Measurements from ENCODE around the gene MYO1D.
"Not testable (repeated sequence)": the region's sequence is repeated elsewhere in the genome, so short reads cannot be mapped to it uniquely, and the experiment has no call there.

The MYO1D gene

DNA sequence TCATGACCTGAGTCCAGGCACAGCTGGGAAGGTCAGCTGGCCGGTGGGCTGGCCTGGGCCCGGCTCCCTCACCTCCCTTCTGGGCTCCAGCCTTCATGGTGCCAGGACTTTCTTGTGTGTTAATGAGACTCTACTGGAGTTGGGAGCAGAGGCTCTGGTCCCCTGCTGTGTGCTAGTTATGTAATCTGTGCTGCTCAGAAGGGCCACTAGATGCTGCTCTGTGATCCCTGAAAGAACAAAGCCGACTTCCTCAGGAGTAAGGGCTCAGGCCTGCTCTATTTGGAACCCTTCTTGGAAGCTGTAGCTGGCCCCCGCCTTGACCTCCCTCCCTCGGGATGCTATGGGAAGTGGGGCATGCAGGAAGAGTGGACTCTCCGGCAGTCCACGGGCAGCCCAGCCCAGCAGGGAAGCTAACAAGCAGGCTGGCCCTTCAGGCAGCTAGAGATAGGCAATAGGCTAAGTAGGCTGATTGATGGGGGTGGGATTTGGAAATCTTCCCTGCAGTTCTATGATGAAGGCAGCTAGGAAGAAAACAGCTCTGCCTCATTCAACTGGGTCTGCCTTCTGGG is 393.4 kb downstream of the MYO1D start:
- peak; percentile 90 for DNase-seq

DNA sequence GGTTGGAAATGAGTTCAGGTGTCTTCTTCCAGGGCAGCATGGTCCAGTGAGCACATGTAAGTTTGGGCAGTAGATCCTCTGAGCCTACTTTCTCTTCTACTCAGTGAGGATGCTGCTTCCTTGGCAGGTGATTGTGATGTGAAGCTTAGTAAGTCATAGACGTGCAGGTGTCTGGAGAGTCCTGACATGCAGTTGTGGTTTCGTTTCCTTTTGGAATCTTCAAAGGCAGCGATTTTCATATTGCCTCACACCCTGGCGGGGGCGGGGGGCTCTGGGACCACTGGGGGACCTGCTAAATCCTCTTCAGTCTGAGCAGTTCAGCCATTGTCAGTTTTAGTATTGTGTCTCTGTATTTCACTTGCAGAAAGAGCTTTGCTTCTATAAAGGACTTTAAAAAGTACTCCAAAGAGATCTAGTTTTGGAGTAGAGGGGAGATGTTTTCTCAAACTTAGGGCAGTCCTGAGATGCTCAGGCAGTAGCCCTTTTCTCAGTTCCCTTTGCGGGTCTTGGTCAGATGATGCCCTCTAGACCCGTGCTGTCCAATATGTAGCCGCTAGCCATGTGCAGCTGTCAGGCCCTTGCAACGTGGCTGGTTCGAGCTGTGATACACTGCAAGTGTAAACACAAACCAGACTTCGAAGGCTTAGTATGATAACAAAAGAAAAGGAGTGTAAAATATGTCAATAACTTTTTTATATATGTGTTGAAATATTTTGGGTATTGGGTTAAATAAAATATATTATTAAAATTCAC is 394.2 kb downstream of the MYO1D start:
- DNase-seq = no peak

DNA sequence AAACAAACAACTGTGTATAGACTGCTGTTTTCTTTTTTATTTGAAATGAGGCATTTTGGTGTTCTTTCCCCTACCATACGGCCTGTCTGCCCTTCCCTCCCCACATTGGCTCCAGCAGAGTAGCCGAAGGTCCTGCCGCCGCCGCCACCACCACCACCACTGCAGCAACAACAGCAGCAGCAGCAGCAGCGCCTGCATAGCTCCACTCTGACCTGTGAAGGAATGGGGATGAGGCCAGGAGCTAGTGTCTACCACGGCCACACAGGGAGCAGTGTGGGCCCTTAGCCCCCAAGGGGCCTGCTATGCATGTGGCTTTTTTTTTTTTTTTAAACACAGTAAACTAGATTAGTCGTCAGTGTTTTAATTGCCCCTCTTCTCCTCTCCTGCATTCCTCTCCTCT is 395.7 kb downstream of the MYO1D start:
- DNase-seq = no peak

DNA sequence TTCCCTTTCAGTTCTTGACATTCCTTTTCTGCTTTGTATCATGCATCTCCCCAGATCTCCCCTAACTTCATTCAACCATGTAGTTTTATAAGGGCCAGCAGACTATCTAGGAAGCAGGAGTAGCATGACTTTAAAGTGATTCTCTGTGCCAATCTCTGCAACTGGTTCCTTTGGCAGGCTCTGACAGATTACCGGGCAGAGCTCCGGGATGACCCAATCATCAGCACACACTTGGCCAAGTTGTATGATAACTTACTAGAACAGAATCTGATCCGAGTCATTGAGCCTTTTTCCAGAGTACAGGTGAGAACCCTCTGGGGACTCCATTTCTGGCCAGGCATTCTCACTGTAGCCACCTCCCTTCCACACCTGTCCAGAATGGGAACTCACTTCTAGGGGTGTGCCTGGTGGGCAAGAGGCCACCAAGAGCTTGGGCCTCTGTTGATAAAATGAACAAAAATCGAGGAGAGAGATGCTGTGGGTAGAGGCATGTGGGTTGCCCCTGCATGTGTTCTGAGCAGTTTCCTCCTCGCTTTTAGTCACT is 397.8 kb downstream of the MYO1D start:
- no peak for DNase-seq

DNA sequence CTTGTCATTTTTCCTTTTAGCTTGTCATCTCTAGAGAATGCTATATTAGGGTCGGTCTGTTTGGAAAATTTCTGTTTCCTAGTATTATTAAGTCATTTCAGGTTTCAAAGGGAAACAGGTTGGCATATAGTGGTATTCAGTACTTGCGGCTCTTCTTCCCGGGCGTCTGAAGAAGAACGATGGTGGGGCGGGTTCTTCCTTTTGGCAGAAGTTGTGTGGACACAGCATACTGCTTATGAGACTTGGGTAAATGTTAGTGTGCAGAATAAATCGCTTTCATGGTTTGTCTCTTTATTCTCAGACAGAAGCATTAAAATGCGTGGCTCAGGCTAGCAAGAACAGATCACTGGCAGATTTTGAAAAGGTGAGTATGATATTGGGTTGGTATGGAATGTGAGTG is 399.7 kb downstream of the MYO1D start:
- DNase-seq = no peak

DNA sequence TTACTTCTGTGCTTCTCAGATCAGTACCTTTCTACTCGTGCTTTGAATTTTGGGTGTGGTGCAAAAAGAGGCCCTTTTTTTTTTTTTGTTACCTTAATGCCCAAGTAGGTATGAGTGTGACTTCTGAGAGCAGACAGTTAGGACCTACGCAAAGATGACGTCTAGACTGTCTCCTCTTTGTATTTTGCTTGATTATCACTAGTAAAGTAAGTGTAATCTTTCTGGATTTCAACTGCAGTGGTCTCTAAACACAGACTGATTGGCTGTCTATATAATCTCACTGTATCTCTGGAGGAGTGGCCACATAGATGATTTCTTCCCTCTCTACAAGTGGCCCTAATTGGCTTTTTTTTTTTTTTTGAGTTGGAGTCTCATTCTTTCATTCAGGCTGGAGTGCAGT is 401.7 kb downstream of the MYO1D start:
- no peak for DNase-seq

DNA sequence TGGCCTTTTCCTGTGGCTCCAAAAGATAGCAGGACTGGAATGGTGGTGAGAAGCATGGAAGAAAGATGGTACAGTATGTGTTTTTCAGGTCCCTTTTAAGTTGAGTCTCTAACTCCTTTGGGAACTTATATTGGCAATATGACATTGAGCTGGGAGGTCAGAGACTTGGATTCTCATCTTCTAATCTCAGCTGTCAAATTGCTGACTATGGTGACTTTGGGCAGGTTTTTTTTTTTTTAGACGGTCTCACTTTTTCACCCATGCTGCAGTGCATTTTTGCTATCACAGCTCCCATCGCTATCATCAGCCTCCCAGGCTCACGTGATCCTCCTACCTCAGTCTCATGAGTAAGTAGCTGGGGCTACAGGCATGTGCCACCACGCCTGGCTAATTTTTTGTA is 405.3 kb downstream of the MYO1D start:
- DNase-seq = no peak

DNA sequence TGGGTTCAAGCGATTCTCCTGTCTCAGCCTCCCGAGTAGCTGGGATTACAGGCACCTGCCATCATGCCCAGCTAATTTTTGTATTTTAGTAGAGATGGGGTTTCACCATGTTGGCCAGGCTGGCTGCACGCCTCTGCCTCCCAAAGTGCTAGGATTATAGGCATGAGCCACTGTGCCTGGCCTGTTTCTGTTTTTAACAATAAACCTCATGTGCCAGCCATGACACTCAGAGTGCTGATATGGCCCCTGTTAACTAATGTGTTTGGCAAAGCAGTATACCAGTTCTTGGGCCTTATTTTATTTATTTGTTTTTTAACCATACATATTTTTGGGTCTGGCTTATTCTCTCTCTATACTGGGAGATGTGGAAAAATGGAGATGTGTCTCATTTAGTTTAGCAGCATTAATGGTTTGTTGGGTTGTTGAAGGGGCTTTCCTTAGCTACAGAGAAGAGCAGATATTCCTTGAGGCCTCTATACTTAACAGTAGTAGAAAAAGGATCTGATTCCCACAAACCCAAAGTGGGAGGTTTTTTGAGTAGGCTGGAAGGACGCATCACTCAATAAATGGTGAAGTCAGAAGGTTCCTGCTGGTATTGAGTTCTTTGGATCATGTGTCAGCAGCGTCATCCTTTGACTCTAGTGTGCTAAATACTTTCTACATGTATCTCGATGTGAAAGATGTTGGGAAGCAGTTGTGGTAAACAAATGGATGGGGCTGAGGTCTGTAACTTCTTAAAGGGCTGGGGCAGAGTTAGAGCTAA is 406.3 kb downstream of the MYO1D start:
- no peak for DNase-seq

DNA sequence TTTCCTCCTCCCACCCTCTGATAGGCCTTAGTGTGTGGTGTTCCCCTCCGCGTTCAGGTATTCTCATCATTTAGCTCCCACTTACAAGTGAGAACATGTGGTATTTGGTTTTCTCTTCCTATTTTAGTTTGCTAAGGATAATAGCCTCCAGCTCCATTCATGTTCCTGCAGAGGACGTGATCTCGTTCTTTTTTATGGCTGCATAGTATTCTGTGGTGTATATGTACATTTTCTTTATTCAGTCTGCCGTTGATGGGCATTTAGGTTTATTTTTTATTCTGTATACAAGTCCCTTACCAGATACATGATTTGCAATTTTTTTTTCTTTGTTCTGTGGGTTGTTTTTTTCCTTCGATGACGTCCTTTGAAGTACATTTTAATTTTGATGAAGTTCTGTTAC is 409.0 kb downstream of the MYO1D start:
- DNase-seq = no peak

DNA sequence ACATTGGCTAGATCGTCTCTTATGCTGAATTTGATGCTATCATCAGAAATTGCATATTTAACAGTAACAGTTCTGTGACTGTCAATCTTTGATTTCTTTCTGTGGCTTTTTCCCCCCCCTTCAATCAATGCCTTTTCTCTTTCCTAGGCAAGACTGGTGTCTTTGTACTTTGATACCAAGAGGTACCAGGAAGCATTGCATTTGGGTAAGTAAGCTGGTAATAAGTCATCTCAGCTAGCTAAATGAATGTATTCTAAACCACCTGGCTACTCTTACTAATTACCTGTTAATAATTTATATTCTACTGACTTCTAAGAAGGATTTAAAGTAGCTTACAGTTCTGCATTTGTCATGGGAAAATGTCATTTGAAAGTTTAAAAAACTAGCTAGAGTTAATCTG is 412.6 kb downstream of the MYO1D start:
- no peak for DNase-seq

DNA sequence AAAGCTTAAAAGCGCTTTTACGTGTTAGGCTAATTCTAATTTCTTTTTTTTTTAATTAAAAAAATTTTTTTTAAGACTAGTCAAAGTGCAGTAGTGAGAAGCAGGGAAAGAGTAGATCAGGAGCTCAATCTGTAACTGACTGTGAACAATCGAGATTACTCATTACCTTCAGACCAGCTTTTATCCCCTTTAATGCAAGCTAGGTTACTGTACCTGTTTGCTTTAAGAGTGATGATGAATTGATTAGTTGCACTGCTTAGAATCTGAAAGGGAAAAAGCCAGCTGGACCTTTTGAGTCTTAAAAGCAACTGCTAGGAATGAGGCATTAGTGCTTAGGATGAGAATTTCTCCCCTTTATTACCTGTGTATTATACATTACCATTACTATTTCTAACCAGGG is 413.6 kb downstream of the MYO1D start:
- DNase-seq = no peak

DNA sequence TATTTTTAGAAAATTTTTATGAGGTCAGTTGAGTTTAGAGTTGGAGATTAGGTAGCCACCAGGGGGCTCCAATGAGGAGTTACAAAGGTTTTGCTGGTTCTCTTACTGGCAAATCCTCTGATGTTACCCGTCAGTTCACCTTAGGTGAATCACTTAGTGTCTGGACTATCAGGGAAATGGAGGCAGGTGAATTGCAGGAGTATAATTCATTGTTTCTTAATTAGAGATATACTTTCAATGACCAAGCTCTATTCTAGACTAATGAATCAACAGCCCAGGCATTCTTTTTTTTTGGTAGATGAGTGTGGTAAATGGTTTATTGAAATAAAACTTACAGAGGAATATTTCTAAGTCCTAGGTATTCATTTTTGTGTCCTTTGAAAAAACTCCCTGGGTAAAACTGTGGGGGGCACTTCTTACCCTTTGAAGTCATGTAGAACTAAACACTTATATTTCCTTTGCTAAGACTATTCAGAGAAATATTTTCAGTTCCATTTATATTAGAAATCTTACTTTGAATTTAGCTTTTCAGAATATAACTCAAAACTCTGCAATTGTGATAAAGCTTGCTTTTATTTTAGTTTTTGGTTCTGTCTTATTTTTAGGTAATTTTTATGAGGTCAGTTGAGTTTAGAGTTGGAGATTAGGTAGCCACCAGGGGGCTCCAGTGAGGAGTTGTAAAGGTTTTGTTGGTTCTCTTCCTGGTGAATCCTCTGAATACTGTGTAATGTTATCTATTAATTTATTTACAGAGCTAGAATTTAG is 414.9 kb downstream of the MYO1D start:
- DNase-seq = peak; percentile 81

DNA sequence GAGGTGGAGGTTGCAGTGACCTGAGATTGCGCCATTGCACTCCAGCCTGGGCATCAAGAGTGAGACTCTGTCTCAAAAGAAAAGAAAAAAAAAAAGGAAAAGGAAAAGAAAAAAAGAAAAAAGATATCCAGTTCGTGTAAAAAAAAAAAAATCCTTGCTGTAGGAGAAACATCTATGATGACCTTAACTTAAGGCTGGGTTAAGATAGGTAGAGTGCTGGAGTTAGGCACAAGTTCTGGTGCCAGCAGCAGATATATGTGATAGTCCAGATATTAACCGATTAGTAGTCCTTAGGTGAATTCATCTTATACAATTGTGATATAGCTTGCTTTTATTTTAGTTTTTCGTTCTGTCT is 415.4 kb downstream of the MYO1D start:
- no peak for DNase-seq

DNA sequence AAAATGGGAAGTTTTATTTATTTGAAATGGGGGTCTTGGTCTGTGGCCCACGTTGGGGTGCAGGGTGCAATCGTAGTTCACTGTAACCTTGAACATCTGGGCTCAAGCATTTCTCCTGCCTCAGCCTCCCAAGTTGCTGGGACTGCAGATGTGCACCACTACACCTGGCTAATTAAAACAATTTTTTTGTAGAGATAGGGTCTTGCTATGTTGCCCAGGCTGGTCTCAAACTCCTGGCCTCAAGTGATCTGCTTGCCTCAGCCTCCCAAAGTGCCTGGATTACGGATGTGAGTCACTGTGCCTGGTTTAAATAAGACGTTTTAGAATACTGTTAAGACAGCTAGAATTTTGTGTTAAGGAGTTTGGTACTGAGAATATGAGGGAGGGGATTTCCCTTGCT is 416.9 kb downstream of the MYO1D start:
- no peak for DNase-seq

DNA sequence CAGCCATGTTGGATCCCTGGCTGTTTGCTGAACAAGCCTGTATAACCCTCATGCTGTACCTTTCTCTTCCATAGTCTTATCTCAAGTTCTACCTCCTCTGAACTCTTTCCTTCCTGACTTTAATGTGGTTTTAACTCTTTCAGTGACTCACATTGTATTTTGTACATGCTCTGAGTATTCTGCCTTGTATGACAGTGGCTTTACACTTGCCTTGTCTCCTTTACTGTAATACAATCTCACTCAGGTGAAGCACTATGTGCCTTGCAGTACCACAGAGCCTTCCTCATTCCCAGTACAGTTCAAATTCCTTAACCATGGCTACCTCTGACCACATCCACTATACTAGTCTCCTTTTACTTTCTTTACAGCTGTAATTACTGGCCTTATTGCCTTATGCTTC is 418.6 kb downstream of the MYO1D start:
- no peak for DNase-seq

DNA sequence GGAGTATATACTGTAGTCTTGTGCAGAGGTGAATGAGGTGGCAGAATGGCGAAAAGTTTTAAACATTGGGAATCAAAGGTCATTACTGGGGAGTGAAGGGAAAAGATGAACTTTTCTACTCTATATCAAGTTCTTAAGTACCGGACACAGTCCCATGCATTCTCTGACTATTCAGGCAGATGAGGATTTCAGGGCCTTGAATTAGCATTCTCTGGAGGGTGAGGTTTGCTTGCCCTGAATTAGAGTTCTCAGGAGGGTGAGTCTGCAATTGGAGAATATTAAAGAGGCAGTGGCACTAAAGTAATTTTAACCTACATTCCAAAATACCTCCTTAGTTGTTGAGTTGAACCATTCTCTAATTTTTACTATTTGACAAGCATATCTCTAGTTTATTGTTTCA is 423.6 kb downstream of the MYO1D start:
- no peak for DNase-seq

DNA sequence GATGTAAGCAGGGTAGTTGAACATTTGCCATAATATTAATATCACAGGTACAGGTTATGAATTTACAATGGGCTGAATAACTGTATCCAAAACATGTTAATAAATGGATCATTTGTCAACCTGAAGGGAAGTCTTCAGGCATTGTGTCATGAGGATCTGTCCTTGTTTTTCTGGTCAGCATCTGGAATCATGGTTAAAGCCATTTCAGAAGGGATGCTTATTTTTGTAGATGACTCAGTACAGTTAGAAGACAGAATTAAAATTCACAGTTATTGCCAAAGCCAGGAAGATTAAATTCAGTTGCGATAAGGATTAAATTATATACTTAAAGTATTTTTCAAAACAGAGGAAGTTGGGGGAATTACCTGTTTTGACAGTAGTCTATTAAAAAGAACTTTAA is 424.6 kb downstream of the MYO1D start:
- no peak for DNase-seq

DNA sequence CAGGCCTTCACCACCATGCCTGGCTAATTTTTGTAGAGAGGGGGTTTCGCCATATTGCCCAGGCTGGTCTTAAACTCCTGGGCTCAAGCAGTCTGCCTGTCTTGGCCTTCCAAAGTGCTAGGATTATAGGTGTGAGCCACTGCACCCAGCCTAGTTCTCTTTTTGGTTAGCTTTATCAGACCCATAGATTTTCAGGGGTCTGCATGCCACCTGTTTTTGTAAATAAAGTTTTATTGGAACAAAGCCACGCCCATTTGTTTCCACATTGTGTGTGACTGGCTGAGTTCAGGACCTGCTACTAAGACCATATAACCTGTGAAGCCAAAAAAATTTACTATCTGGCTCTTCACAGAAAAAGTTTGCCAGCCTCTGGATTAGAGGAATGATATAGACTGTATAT is 425.0 kb downstream of the MYO1D start:
- no peak for DNase-seq

DNA sequence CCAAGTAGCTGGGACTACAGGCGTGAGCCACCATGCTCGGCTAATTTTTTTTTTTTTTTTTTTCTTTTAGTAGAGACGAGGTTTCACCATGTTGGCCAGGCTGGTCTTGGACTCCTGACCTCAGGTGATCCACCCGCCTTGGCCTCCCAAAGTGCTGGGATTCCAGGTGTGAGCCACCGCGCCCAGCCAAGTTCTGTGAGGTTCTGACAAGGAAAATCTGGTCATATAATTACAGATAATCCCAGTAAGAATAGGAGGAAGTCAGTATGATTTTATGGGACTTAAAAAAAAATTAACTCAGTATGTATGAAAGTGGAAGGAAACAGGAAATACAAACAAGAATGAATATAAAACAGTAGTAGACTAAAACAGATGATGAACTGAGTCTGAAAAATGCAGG is 426.5 kb downstream of the MYO1D start:
- DNase-seq = not testable (repeated sequence)

DNA sequence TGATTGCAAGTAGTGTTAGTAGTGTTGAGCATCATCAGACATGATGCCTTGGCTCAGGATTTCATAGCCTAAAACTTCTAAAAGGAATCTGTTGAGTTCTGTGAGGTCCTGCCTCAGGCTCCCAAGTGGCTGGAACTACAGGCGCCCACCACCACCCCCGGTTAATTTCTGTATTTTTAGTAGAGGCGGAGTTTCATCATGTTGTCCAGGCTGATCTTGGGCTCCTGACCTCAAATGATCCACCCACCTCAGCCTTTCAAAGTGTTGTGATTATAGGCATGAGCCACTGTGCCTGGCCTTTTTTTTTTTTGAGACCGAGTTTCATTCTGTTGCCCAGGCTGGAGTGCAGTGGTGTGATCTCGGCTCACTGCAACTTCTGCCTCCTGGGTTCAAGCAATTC is 427.0 kb downstream of the MYO1D start:
- DNase-seq = no peak

DNA sequence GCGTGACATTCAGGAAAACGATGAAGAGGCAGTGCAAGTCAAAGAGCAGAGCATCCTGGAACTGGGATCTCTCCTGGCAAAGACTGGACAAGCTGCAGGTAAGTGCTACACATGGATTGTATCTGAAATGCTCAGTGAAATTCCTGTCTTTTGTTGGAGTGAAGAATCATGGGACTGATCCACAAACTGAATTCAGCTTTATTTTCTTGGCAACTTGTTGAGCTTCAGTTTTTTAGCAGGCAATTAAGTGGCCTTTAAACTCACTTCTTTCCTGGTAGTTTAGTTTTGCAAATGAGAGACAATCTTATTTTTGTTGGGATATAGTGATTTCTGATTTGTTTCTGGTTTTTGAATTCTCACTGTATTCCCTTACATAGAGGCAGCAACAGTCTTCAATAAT is 430.0 kb downstream of the MYO1D start:
- no peak for DNase-seq

DNA sequence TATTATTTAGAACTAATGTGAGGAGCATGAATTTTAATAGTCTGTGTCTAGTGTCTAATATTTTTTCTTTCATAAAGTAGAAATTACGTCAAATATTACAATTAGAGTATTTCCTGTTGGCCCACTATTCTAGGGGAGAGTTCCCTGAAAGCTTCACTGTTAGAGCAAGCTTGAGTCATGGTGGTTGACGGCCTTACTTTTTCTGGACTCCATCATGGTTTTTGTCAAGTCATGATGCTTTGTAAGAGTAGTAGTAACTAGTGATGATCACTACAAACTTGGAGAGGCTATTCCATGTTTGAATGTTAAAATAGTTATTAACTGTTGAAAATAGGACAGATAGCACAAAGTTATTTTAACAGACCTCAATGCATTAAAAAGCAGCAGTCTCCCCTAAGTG is 431.0 kb downstream of the MYO1D start:
- no peak for DNase-seq

DNA sequence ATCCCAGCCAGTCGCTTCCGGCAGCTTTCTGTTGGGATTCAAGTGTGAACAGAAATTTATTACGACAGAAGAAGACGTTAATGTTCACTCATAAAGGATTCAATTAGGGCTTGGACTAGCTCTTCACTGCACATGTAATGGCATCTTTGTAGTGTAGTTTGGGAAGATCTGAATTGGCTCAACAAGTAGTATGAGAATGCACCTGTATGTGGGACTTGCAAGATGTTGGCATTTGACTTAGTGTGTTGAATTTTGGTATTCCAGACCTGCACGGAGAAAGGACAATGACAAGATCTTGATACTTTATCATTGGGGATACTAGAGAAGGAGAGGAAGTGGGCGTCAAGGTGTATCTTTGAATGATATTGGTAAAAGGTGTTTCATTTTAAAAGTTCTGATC is 431.4 kb downstream of the MYO1D start:
- DNase-seq = no peak

DNA sequence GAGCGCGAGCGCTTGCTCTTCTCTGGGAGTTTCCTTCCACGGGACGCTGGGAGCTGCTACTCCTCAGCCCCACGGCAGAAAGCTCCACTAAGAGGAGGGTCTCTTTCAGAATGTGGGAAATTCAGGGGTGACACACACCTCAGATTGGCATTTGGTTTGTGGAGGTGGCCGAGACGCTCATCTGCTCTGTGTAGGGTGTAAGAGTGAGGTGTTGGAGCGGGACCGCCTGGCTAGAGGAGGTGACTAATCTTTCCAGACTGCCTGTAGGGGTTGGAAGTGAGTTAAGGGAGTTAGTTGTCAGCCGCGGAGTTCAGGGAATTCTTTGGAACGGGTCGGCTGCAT is 431.9 kb downstream of the MYO1D start:
- peak; percentile 61 for DNase-seq

Measured in NCI-H82 (cell line).